ENCODE measurements around the gene OR52I1. TPM values are rescaled to one million over a fixed set of nuclear protein-coding genes. Genes with fewer than 3 reads are reported as not detected.

Gene OR52I1
- total RNA-seq, 2 donors from 2014 or later = not detected

- peaks cover 30% of the 10 kb centered on the region for H3K27me3 ChIP-seq (ENCODE audit: control insufficient read depth, insufficient read depth, low read length, poor library complexity, severe bottlenecking)
- Mint-ChIP-seq H3K36me3 (ENCODE audit: low read depth) (no peaks in the 10 kb centered on the region), H3K4me1 (no peaks in the 10 kb centered on the region), H3K4me3 (no peak overlapping the region), H3K27ac (no peak overlapping the region), H3K9me3 (no peaks in the 10 kb centered on the region), H3K27me3 (ENCODE audit: insufficient read depth) (peaks cover 10% of the 10 kb centered on the region)
- no peak overlapping the region for H3K4me3 ChIP-seq (ENCODE audit: low read length)
- TF ChIP-seq CTCF (conservative IDR thresholded peaks at IDR 0.05) = no peak
- H3K36me3 ChIP-seq (ENCODE audit: control insufficient read depth, insufficient read depth, low read length) = no peaks in the 10 kb centered on the region
- no peaks in the 10 kb centered on the region for H3K4me1 ChIP-seq (ENCODE audit: control insufficient read depth, insufficient read depth, low read length)
- DNase-seq = no peak
- no peaks in the 10 kb centered on the region for H3K9me3 ChIP-seq (ENCODE audit: control insufficient read depth, low read length)
- H3K9ac ChIP-seq (ENCODE audit: extremely low read depth, low read length, poor library complexity, severe bottlenecking) = no peak overlapping the region
- no peak overlapping the region for H3K27ac ChIP-seq (ENCODE audit: low read depth, low read length)
Measured at GRCh38 chr11:4615856-4616444, 22.1 kb downstream of the OR52I1 start.

GRCh38 chr11:4619514-4619913, 25.7 kb downstream of the OR52I1 start:
- H3K27me3 Mint-ChIP-seq (ENCODE audit: insufficient read depth) = no peaks in the 10 kb centered on the region
- no peak overlapping the region for H3K4me3 Mint-ChIP-seq
- Histone ChIP-seq H3K27ac (ENCODE audit: low read depth, low read length) (no peak overlapping the region), H3K4me3 (ENCODE audit: low read length) (no peak overlapping the region), H3K9ac (ENCODE audit: extremely low read depth, low read length, poor library complexity, severe bottlenecking) (no peak overlapping the region), H3K27me3 (ENCODE audit: control insufficient read depth, insufficient read depth, low read length, poor library complexity, severe bottlenecking) (peaks cover 15% of the 10 kb centered on the region), H3K9me3 (ENCODE audit: control insufficient read depth, low read length) (no peaks in the 10 kb centered on the region), H3K36me3 (ENCODE audit: control insufficient read depth, insufficient read depth, low read length) (no peaks in the 10 kb centered on the region), H3K4me1 (ENCODE audit: control insufficient read depth, insufficient read depth, low read length) (no peaks in the 10 kb centered on the region)
- H3K27ac Mint-ChIP-seq = no peak overlapping the region
- no peaks in the 10 kb centered on the region for H3K4me1 Mint-ChIP-seq
- no peak for TF ChIP-seq CTCF (conservative IDR thresholded peaks at IDR 0.05)
- H3K36me3 Mint-ChIP-seq (ENCODE audit: low read depth) = no peaks in the 10 kb centered on the region
- no peak for DNase-seq
- 92 to 96% methylated on average over 8 of the region's 9 CpGs for WGBS, 2 experiments (ENCODE audit: insufficient coverage in 1 of 2, insufficient read length in 1 of 2)
- no peaks in the 10 kb centered on the region for H3K9me3 Mint-ChIP-seq

- Mint-ChIP-seq H3K27me3 (ENCODE audit: insufficient read depth) (no peaks in the 10 kb centered on the region), H3K4me1 (peaks cover 9% of the 10 kb centered on the region), H3K4me3 (no peak overlapping the region), H3K36me3 (ENCODE audit: low read depth) (no peaks in the 10 kb centered on the region), H3K9me3 (peaks cover 2% of the 10 kb centered on the region), H3K27ac (no peak overlapping the region)
- Histone ChIP-seq H3K9ac (ENCODE audit: extremely low read depth, low read length, poor library complexity, severe bottlenecking) (no peak overlapping the region), H3K9me3 (ENCODE audit: control insufficient read depth, low read length) (no peaks in the 10 kb centered on the region), H3K4me1 (ENCODE audit: control insufficient read depth, insufficient read depth, low read length) (no peaks in the 10 kb centered on the region), H3K36me3 (ENCODE audit: control insufficient read depth, insufficient read depth, low read length) (no peaks in the 10 kb centered on the region), H3K27ac (ENCODE audit: low read depth, low read length) (no peak overlapping the region), H3K4me3 (ENCODE audit: low read length) (no peak overlapping the region), H3K27me3 (ENCODE audit: control insufficient read depth, insufficient read depth, low read length, poor library complexity, severe bottlenecking) (no peaks in the 10 kb centered on the region)
- DNase-seq = peak; percentile 92
- WGBS, 2 experiments (ENCODE audit: insufficient coverage in 1 of 2, insufficient read length in 1 of 2) = 45 to 49% methylated on average over 11 to 15 of the region's 15 CpGs
- TF ChIP-seq CTCF (conservative IDR thresholded peaks at IDR 0.05) = peak; percentile 88
Measured at GRCh38 chr11:4626207-4627099, 32.6 kb downstream of the OR52I1 start.
